Measurements from ENCODE around the gene AADAT. TPM values are rescaled to one million over a fixed set of nuclear protein-coding genes. Genes with fewer than 3 reads are reported as not detected.

Gene AADAT
- total and polyA plus RNA-seq, 4 donors = 3.8 to 16.1 (median 12.4) TPM

DNA sequence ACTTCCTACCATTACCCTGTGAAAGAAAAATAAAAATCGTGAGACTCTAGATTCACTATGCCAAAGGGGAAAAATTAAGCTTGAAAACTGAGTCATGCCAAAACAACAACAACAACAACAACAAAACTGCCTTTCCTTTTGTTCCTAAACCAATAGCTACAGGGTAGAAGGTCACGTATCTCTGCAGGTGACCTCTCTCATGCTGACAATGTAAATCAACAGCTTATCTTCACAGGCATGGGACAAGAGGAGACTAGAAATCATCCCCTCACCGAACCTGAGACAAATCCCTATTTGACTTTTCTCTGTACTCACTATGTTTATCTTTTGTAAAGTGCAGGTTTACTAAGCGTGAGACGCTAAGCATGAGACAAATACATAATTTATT is 20.5 kb upstream of the AADAT start:
- Histone ChIP-seq H3K4me1 (ENCODE audit: control insufficient read depth in 4 of 4, insufficient read depth in 4 of 4, low read length in 3 of 4) (no peaks in the 10 kb centered on the region), H3K27ac (ENCODE audit: low read depth in 1 of 2, low read length in 2 of 2) (no peak overlapping the region), H3K9me3 (ENCODE audit: control insufficient read depth in 4 of 4, low read length in 3 of 4) (no peaks in the 10 kb centered on the region), H3K36me3 (ENCODE audit: control insufficient read depth in 4 of 4, insufficient read depth in 3 of 4, low read depth in 1 of 4, low read length in 3 of 4) (no peaks in the 10 kb centered on the region), H3K9ac (ENCODE audit: low read depth in 1 of 2, low read length in 2 of 2) (no peak overlapping the region), H3K27me3 (ENCODE audit: control insufficient read depth in 4 of 4, insufficient read depth in 4 of 4, low read length in 3 of 4) (no peaks in the 10 kb centered on the region), H3K4me3 (ENCODE audit: low read depth in 1 of 3, low read length in 3 of 3) (no peak overlapping the region)
- DNase-seq (ENCODE audit: low spot score) = no peak
- TF ChIP-seq EGR1 (IDR thresholded peaks at IDR 0.05; ENCODE audit: low read depth in 2 of 2) (no peak), RXRA (IDR thresholded peaks at IDR 0.05) (no peak), YY1 (IDR thresholded peaks at IDR 0.05) (no peak), NR2F2 (IDR thresholded peaks at IDR 0.05) (no peak), TAF1 (conservative IDR thresholded peaks at IDR 0.05) (no peak), HNF4G (IDR thresholded peaks at IDR 0.05) (no peak), RAD21 (IDR thresholded peaks at IDR 0.05) (no peak), FOXA2 (IDR thresholded peaks at IDR 0.05) (no peak), GABPA (IDR thresholded peaks at IDR 0.05 in 1 of 2, conservative IDR thresholded peaks at IDR 0.05 in 1 of 2) (no peak), SP1 (IDR thresholded peaks at IDR 0.05) (no peak), FOXA1 (IDR thresholded peaks at IDR 0.05) (no peak)
- TF ChIP-seq, protein P1, sequence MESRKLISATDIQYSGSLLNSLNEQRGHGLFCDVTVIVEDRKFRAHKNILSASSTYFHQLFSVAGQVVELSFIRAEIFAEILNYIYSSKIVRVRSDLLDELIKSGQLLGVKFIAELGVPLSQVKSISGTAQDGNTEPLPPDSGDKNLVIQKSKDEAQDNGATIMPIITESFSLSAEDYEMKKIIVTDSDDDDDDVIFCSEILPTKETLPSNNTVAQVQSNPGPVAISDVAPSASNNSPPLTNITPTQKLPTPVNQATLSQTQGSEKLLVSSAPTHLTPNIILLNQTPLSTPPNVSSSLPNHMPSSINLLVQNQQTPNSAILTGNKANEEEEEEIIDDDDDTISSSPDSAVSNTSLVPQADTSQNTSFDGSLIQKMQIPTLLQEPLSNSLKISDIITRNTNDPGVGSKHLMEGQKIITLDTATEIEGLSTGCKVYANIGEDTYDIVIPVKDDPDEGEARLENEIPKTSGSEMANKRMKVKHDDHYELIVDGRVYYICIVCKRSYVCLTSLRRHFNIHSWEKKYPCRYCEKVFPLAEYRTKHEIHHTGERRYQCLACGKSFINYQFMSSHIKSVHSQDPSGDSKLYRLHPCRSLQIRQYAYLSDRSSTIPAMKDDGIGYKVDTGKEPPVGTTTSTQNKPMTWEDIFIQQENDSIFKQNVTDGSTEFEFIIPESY (IDR thresholded peaks at IDR 0.05) = no peak
- TF ChIP-seq, protein P2, sequence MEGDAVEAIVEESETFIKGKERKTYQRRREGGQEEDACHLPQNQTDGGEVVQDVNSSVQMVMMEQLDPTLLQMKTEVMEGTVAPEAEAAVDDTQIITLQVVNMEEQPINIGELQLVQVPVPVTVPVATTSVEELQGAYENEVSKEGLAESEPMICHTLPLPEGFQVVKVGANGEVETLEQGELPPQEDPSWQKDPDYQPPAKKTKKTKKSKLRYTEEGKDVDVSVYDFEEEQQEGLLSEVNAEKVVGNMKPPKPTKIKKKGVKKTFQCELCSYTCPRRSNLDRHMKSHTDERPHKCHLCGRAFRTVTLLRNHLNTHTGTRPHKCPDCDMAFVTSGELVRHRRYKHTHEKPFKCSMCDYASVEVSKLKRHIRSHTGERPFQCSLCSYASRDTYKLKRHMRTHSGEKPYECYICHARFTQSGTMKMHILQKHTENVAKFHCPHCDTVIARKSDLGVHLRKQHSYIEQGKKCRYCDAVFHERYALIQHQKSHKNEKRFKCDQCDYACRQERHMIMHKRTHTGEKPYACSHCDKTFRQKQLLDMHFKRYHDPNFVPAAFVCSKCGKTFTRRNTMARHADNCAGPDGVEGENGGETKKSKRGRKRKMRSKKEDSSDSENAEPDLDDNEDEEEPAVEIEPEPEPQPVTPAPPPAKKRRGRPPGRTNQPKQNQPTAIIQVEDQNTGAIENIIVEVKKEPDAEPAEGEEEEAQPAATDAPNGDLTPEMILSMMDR (IDR thresholded peaks at IDR 0.05; ENCODE audit: low read depth, low read length, missing input control) = no peak
- TF ChIP-seq, protein P3, sequence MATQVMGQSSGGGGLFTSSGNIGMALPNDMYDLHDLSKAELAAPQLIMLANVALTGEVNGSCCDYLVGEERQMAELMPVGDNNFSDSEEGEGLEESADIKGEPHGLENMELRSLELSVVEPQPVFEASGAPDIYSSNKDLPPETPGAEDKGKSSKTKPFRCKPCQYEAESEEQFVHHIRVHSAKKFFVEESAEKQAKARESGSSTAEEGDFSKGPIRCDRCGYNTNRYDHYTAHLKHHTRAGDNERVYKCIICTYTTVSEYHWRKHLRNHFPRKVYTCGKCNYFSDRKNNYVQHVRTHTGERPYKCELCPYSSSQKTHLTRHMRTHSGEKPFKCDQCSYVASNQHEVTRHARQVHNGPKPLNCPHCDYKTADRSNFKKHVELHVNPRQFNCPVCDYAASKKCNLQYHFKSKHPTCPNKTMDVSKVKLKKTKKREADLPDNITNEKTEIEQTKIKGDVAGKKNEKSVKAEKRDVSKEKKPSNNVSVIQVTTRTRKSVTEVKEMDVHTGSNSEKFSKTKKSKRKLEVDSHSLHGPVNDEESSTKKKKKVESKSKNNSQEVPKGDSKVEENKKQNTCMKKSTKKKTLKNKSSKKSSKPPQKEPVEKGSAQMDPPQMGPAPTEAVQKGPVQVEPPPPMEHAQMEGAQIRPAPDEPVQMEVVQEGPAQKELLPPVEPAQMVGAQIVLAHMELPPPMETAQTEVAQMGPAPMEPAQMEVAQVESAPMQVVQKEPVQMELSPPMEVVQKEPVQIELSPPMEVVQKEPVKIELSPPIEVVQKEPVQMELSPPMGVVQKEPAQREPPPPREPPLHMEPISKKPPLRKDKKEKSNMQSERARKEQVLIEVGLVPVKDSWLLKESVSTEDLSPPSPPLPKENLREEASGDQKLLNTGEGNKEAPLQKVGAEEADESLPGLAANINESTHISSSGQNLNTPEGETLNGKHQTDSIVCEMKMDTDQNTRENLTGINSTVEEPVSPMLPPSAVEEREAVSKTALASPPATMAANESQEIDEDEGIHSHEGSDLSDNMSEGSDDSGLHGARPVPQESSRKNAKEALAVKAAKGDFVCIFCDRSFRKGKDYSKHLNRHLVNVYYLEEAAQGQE (IDR thresholded peaks at IDR 0.05) = no peak
- TF ChIP-seq, protein P4, sequence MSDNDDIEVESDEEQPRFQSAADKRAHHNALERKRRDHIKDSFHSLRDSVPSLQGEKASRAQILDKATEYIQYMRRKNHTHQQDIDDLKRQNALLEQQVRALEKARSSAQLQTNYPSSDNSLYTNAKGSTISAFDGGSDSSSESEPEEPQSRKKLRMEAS (IDR thresholded peaks at IDR 0.05) = no peak
- TF ChIP-seq, protein P5, sequence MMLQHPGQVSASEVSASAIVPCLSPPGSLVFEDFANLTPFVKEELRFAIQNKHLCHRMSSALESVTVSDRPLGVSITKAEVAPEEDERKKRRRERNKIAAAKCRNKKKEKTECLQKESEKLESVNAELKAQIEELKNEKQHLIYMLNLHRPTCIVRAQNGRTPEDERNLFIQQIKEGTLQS (IDR thresholded peaks at IDR 0.05) = no peak
- 59% methylated on average over 5 of the region's 5 CpGs for WGBS

All from liver (tissue), 9 donors.